CD14-positive monocyte (primary cell): ENCODE measurements around the gene OR10J1. TPM values are rescaled to one million over a fixed set of nuclear protein-coding genes. Genes with fewer than 3 reads are reported as not detected.

Experiments
- DNase-seq, 3 donors: peaks; one replicate each; pipeline ENCODE4 v3.0.0-alpha.2; 2011 to 2022
- H2AFZ ChIP-seq: 2 replicates; pipeline ENCODE4 v1.6.0; 2012; ENCODE audit warnings: mild to moderate bottlenecking, low read depth, low read length, inconsistent platforms; ENCODE audit not compliant: insufficient read depth, poor library complexity, severe bottlenecking
- H3K27ac ChIP-seq, 2 donors: 1 replicate in 1 of 2; 2 replicates in 1 of 2; pipeline ENCODE4 v1.5.1; 2012 to 2013; ENCODE audit warnings: low read length in 2 of 2, control low read depth in 1 of 2, inconsistent platforms in 1 of 2, low read depth in 1 of 2, mild to moderate bottlenecking in 1 of 2
- H3K27me3 ChIP-seq, 2 donors: one replicate each; pipeline versions ENCODE4 v1.6.0 to v1.6.1; 2011 to 2013; ENCODE audit warnings: low read length in 2 of 2; ENCODE audit not compliant: control insufficient read depth in 2 of 2, insufficient read depth in 2 of 2
- H3K36me3 ChIP-seq, 2 donors: replicated peaks in 1 of 2; 1 replicate in 1 of 2; 2 replicates in 1 of 2; pipeline versions ENCODE4 v1.5.1 to v1.6.1; 2012 to 2013; ENCODE audit warnings: low read length in 2 of 2, control low read depth in 1 of 2, inconsistent platforms in 1 of 2, mild to moderate bottlenecking in 1 of 2; ENCODE audit not compliant: insufficient read depth in 2 of 2, control insufficient read depth in 1 of 2
- H3K4me1 ChIP-seq, 2 donors: 1 replicate in 1 of 2; 2 replicates in 1 of 2; pipeline versions ENCODE4 v1.5.1 to v1.6.1; 2012 to 2013; ENCODE audit warnings: low read length in 2 of 2, control low read depth in 1 of 2, inconsistent platforms in 1 of 2, mild to moderate bottlenecking in 1 of 2, moderate library complexity in 1 of 2; ENCODE audit not compliant: insufficient read depth in 2 of 2, control insufficient read depth in 1 of 2
- H3K4me2 ChIP-seq: replicated peaks from 2 replicates; pipeline ENCODE3; 2012; ENCODE audit warnings: low read length, moderate library complexity, mild to moderate bottlenecking; ENCODE audit not compliant: poor library complexity, severe bottlenecking; ENCODE audit errors: extremely low read depth
- H3K4me3 ChIP-seq, 3 experiments: fragments of 200-600 bp in 1 of 3; sonication (generic) in 1 of 3; replicated peaks in 1 of 3; 1 replicate in 2 of 3; 2 replicates in 1 of 3; pipeline ENCODE4 v1.5.1; 2011 to 2013; ENCODE audit warnings: low read length in 3 of 3, mild to moderate bottlenecking in 3 of 3, control low read depth in 2 of 3, low read depth in 2 of 3, inconsistent platforms in 1 of 3, moderate library complexity in 1 of 3
- H3K79me2 ChIP-seq: 2 replicates; pipeline ENCODE4 v1.6.0; 2012; ENCODE audit warnings: mild to moderate bottlenecking, control low read depth, inconsistent platforms, low read length, moderate library complexity; ENCODE audit not compliant: insufficient read depth
- H3K9ac ChIP-seq: 2 replicates; pipeline ENCODE4 v1.6.0; 2017; ENCODE audit warnings: low read length, mild to moderate bottlenecking; ENCODE audit not compliant: insufficient read depth, poor library complexity, severe bottlenecking
- H3K9me3 ChIP-seq, 2 donors: replicated peaks in 1 of 2; 1 replicate in 1 of 2; 2 replicates in 1 of 2; pipeline versions ENCODE4 v1.5.1 to v1.6.1; 2012 to 2013; ENCODE audit warnings: low read length in 2 of 2, control low read depth in 1 of 2; ENCODE audit not compliant: control insufficient read depth in 1 of 2, insufficient read depth in 1 of 2
- H4K20me1 ChIP-seq: 2 replicates; pipeline ENCODE4 v1.6.0; 2012; ENCODE audit warnings: mild to moderate bottlenecking, low read length, control low read depth, moderate library complexity; ENCODE audit not compliant: insufficient read depth
- H3K27ac Mint-ChIP-seq, 7 donors: one replicate each; pipeline ENCODE4 v1.8.0; 2020; ENCODE audit warnings: mild to moderate bottlenecking in 7 of 7, mixed read lengths in 7 of 7, moderate library complexity in 6 of 7, inconsistent platforms in 2 of 7
- H3K27me3 Mint-ChIP-seq, 3 donors: one replicate each; pipeline ENCODE4 v1.8.0; 2021 to 2022; ENCODE audit warnings: low read depth in 3 of 3, mild to moderate bottlenecking in 3 of 3, mixed read lengths in 3 of 3, moderate library complexity in 3 of 3, inconsistent platforms in 1 of 3
- H3K36me3 Mint-ChIP-seq, 2 donors: one replicate each; pipeline ENCODE4 v1.8.0; 2020; ENCODE audit warnings: mixed read lengths in 2 of 2, inconsistent platforms in 1 of 2, mild to moderate bottlenecking in 1 of 2
- H3K4me1 Mint-ChIP-seq: one replicate; pipeline ENCODE4 v1.8.0; 2020; ENCODE audit warnings: mild to moderate bottlenecking, mixed read lengths
- H3K4me3 Mint-ChIP-seq, 2 donors: one replicate each; pipeline ENCODE4 v1.8.0; 2020; ENCODE audit warnings: mild to moderate bottlenecking in 2 of 2, mixed read lengths in 2 of 2, moderate library complexity in 1 of 2
- H3K9me3 Mint-ChIP-seq, 7 donors: one replicate each; pipeline ENCODE4 v1.8.0; 2020 to 2022; ENCODE audit warnings: mixed read lengths in 7 of 7, mild to moderate bottlenecking in 6 of 7, moderate library complexity in 6 of 7, inconsistent platforms in 2 of 7
- CTCF ChIP-seq: fragments of 200-600 bp; IDR thresholded peaks from one replicate; pipeline ENCODE4 v1.8.0; 2022; ENCODE audit warnings: antibody characterized with exemption, mild to moderate bottlenecking
- WGBS: methylation state at CpG from one replicate; pipeline ENCODE4 v1.1.5; 2013; ENCODE audit warnings: missing lambda C conversion rate; ENCODE audit not compliant: insufficient coverage; 5-methylcytosine and 5-hydroxymethylcytosine counted together
- intact Hi-C, 2 donors: fragments of 100-400 bp; cut with micrococcal nuclease; formaldehyde crosslinking; loops; one replicate each; pipeline versions ENCODE4 v1.15.0 to v1.15.1; 2023
- polyA plus RNA-seq, 3 donors: library from polyadenylated mRNA; depleted of rRNA in 1 of 3; unstranded in 2 of 3; stranded (reverse) in 1 of 3; fragments of 300-500 nt in 2 of 3; fragments of >200 nt in 1 of 3; fragmentation: Illumina TruSeq in 2 of 3; gene quantifications; 1 replicate in 2 of 3; 2 replicates in 1 of 3; pipeline ENCODE4 v1.2.3, GENCODE V29; 2012 to 2021

The OR10J1 gene
- polyA plus RNA-seq, 3 donors, result not detected

GRCh38 chr1:159408862-159409400, 30.6 kb upstream of the OR10J1 start:
- Histone ChIP-seq H3K9ac (no peak overlapping the region), H3K27me3 (no peaks in the 10 kb centered on the region), H3K79me2 (no peaks in the 10 kb centered on the region), H3K36me3 (no peaks in the 10 kb centered on the region), H3K27ac (no peak overlapping the region), H4K20me1 (no peaks in the 10 kb centered on the region), H3K4me1 (no peaks in the 10 kb centered on the region), H3K9me3 (no peaks in the 10 kb centered on the region), H3K4me2 (no peak overlapping the region), H3K4me3 (no peak overlapping the region), H2AFZ (no peak overlapping the region)
- no CpG with 5 or more reads among the region's 6 CpGs for WGBS
- no peak for DNase-seq
- H3K36me3 Mint-ChIP-seq, result no peaks in the 10 kb centered on the region
- intact Hi-C loops, result no loop called here
- TF ChIP-seq CTCF, result no peak
- H3K4me1 Mint-ChIP-seq, result no peaks in the 10 kb centered on the region
- H3K27me3 Mint-ChIP-seq, result no peaks in the 10 kb centered on the region
- peaks cover 0 to 8% (median 6%) of the 10 kb centered on the region in 7 donors for H3K9me3 Mint-ChIP-seq
- H3K4me3 Mint-ChIP-seq, result no peak overlapping the region
- H3K27ac Mint-ChIP-seq, result no peak overlapping the region

- Mint-ChIP-seq H3K36me3 (peaks cover 0 to 8% of the 10 kb centered on the region in 2 donors), H3K27me3 (no peaks in the 10 kb centered on the region)
These were observed 17.7 kb upstream of the OR10J1 start for GRCh38 chr1:159421821-159422220.

More at GRCh38 chr1:159421821-159422220, 17.7 kb upstream of the OR10J1 start:
- Mint-ChIP-seq H3K27ac (no peak overlapping the region), H3K9me3 (peaks cover 26 to 36% (median 33%) of the 10 kb centered on the region in 7 donors), H3K4me3 (no peak overlapping the region), H3K4me1 (peaks cover 4% of the 10 kb centered on the region)
- no peaks in the 10 kb centered on the region for H4K20me1 ChIP-seq
- H3K4me2 ChIP-seq, result no peak overlapping the region
- 87% methylated on average over 8 of the region's 8 CpGs for WGBS
- H3K4me3 ChIP-seq, result no peak overlapping the region
- no peak overlapping the region for H2AFZ ChIP-seq
- H3K9ac ChIP-seq, result no peak overlapping the region
- H3K9me3 ChIP-seq, result peaks cover 22 to 34% of the 10 kb centered on the region in 2 donors
- DNase-seq, result no peak
- no peaks in the 10 kb centered on the region for H3K79me2 ChIP-seq
- intact Hi-C loops, result no loop called here
- H3K27me3 ChIP-seq, result no peaks in the 10 kb centered on the region
- H3K36me3 ChIP-seq, result no peaks in the 10 kb centered on the region
- no peak overlapping the region for H3K27ac ChIP-seq
- TF ChIP-seq CTCF, result peak; percentile 25
- no peaks in the 10 kb centered on the region for H3K4me1 ChIP-seq
